Mesenchymal stem cell (in vitro differentiated cells and primary cell): Measurements from ENCODE around the gene ENTHD1.

Source experiments
- DNase-seq: peaks from one replicate; pipeline ENCODE4 v3.0.0-alpha.2; 2013
- H2AFZ ChIP-seq: one replicate; pipeline ENCODE4 v1.6.1; 2013; ENCODE audit warnings: low read depth, mild to moderate bottlenecking, control low read depth, inconsistent platforms, low read length, moderate library complexity
- H2AK5ac ChIP-seq: 2 replicates; pipeline ENCODE4 v1.6.1; 2013; ENCODE audit warnings: low read length, moderate library complexity, mild to moderate bottlenecking, inconsistent platforms; ENCODE audit not compliant: severe bottlenecking
- H2BK120ac ChIP-seq: one replicate; pipeline ENCODE4 v1.6.1; 2013; ENCODE audit warnings: low read depth, mild to moderate bottlenecking, inconsistent platforms, low read length, moderate library complexity
- H2BK12ac ChIP-seq, 2 experiments: one replicate each; pipeline ENCODE4 v1.6.1; 2013; ENCODE audit warnings: inconsistent platforms in 2 of 2, low read length in 2 of 2, mild to moderate bottlenecking in 2 of 2, moderate library complexity in 2 of 2, control low read depth in 1 of 2
- H2BK15ac ChIP-seq: one replicate; pipeline ENCODE4 v1.6.1; 2013; ENCODE audit warnings: mild to moderate bottlenecking, low read depth, inconsistent platforms; ENCODE audit not compliant: poor library complexity, severe bottlenecking
- H2BK5ac ChIP-seq: 2 replicates; pipeline ENCODE4 v1.6.1; 2013; ENCODE audit warnings: low read depth, mild to moderate bottlenecking, low read length, control low read depth, inconsistent platforms; ENCODE audit not compliant: poor library complexity, severe bottlenecking
- H3K14ac ChIP-seq, 2 experiments: one replicate each; pipeline ENCODE4 v1.6.1; 2013; ENCODE audit warnings: inconsistent platforms in 2 of 2, low read length in 2 of 2, control low read depth in 1 of 2, mild to moderate bottlenecking in 1 of 2, moderate library complexity in 1 of 2
- H3K18ac ChIP-seq, 2 experiments: one replicate each; pipeline ENCODE4 v1.6.1; 2013; ENCODE audit warnings: inconsistent platforms in 2 of 2, low read length in 2 of 2, control low read depth in 1 of 2, low read depth in 1 of 2, mild to moderate bottlenecking in 1 of 2
- H3K23ac ChIP-seq, 2 experiments: one replicate each; pipeline ENCODE4 v1.6.1; 2013; ENCODE audit warnings: inconsistent platforms in 2 of 2, low read length in 2 of 2, mild to moderate bottlenecking in 2 of 2, moderate library complexity in 2 of 2, control low read depth in 1 of 2
- H3K27ac ChIP-seq: 2 replicates; pipeline ENCODE4 v1.5.1; 2013; ENCODE audit warnings: mild to moderate bottlenecking, moderate library complexity, low read length, control low read depth, inconsistent platforms; ENCODE audit not compliant: poor library complexity, severe bottlenecking
- H3K27me3 ChIP-seq, 2 experiments: 2 replicates each; pipeline versions ENCODE4 v1.6.1 to v1.7.0; 2013; ENCODE audit warnings: low read length in 2 of 2, mild to moderate bottlenecking in 2 of 2, moderate library complexity in 2 of 2, control low read depth in 1 of 2, inconsistent platforms in 1 of 2; ENCODE audit not compliant: control insufficient read depth in 1 of 2, insufficient read depth in 1 of 2
- H3K36me3 ChIP-seq, 2 experiments: 2 replicates each; pipeline versions ENCODE4 v1.6.1 to v1.7.0; 2013; ENCODE audit warnings: low read length in 2 of 2, control low read depth in 1 of 2, inconsistent platforms in 1 of 2, low read depth in 1 of 2, mild to moderate bottlenecking in 1 of 2; ENCODE audit not compliant: insufficient read depth in 2 of 2, control insufficient read depth in 1 of 2
- H3K4ac ChIP-seq, 2 experiments: one replicate each; pipeline ENCODE4 v1.6.1; 2013; ENCODE audit warnings: inconsistent platforms in 2 of 2, low read length in 2 of 2, mild to moderate bottlenecking in 2 of 2, moderate library complexity in 2 of 2, control low read depth in 1 of 2, low read depth in 1 of 2
- H3K4me1 ChIP-seq: 2 replicates; pipeline ENCODE4 v1.6.1; 2013; ENCODE audit warnings: low read depth, low read length, control low read depth; ENCODE audit not compliant: control insufficient read depth, insufficient read depth
- H3K4me2 ChIP-seq: 2 replicates; pipeline ENCODE4 v1.6.1; 2013; ENCODE audit warnings: low read length, mild to moderate bottlenecking, inconsistent platforms; ENCODE audit not compliant: poor library complexity, severe bottlenecking
- H3K4me3 ChIP-seq, 2 experiments: 2 replicates each; pipeline versions ENCODE4 v1.5.1 to v1.7.0; 2013; ENCODE audit warnings: low read length in 2 of 2, mild to moderate bottlenecking in 2 of 2, control low read depth in 1 of 2, low read depth in 1 of 2; ENCODE audit not compliant: insufficient read depth in 1 of 2
- H3K79me1 ChIP-seq: replicated peaks from 2 replicates; pipeline ENCODE4 v1.6.1; 2013; ENCODE audit warnings: mild to moderate bottlenecking, control low read depth, low read length, inconsistent platforms; ENCODE audit not compliant: poor library complexity, severe bottlenecking
- H3K9ac ChIP-seq: 2 replicates; pipeline ENCODE4 v1.7.0; 2013; ENCODE audit warnings: mild to moderate bottlenecking, low read length, moderate library complexity
- H3K9me3 ChIP-seq: 2 replicates; pipeline ENCODE4 v1.7.0; 2013; ENCODE audit warnings: mild to moderate bottlenecking, low read length; ENCODE audit not compliant: control insufficient read depth
- H4K8ac ChIP-seq: one replicate; pipeline ENCODE4 v1.6.1; 2013; ENCODE audit warnings: inconsistent platforms, mild to moderate bottlenecking, low read length, moderate library complexity
- H4K91ac ChIP-seq: one replicate; pipeline ENCODE4 v1.6.1; 2013; ENCODE audit warnings: mild to moderate bottlenecking, low read length, inconsistent platforms
- WGBS: methylation state at CpG from one replicate; pipeline ENCODE4 v1.1.7; 2013; ENCODE audit warnings: mixed read lengths; 5-methylcytosine and 5-hydroxymethylcytosine counted together

The ENTHD1 gene

DNA sequence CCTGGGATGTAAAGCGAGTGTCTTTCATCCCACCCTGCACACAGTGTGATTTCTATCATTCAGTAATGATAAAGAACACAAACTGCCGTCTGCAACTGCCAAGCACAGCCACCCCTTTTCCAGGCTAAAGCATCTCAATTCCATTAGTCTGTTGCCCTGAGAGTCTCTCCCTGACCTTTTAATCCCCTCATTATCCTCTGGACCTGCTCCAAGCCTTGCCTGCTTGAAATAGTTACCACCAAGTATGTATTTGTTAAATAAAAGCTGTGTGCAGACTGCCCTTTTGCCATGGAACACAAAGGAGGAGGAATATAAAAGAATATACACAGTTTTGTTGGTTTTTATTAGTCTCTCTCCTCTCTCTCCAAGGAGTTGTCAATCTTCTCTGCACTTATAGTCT, 20.3 kb upstream of the ENTHD1 start:
- Histone ChIP-seq H2BK5ac (no peak overlapping the region), H3K4me1 (no peaks in the 10 kb centered on the region), H3K9ac (no peak overlapping the region), H2AK5ac (no peak overlapping the region), H2AFZ (no peak overlapping the region), H3K14ac (no peak overlapping the region), H3K4ac (no peak overlapping the region), H3K18ac (no peak overlapping the region), H3K27me3 (peaks cover 47 to 65% of the 10 kb centered on the region in 2 experiments), H3K27ac (no peak overlapping the region), H3K9me3 (no peaks in the 10 kb centered on the region), H3K23ac (no peak overlapping the region), H2BK15ac (no peak overlapping the region), H2BK120ac (no peak overlapping the region), H4K8ac (no peak overlapping the region), H3K4me2 (no peak overlapping the region), H2BK12ac (no peak overlapping the region), H3K36me3 (no peaks in the 10 kb centered on the region), H3K4me3 (no peak overlapping the region), H3K79me1 (no peaks in the 10 kb centered on the region), H4K91ac (no peak overlapping the region)
- peak; percentile 15 for DNase-seq
- WGBS, result 33% methylated on average over 2 of the region's 2 CpGs

DNA sequence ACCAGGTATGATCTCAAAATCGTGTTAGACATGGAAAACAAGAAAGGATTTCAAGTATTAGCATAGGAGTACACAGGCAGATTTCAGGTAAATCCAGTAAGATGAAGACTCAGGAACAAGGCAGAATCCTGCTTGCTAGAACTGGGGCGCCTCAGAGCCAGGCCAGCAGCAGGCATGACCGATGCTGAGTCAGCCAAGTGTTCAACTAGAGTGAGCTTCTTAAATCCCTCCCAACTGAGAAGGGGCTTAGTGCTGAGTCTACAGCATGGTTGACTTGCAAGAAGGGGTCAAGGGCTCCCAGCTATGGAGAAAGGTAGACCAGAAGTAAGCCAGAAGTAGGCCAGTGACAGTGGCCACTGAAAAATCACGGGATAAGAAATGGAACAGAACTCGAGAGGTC, 19.8 kb upstream of the ENTHD1 start:
- no peak overlapping the region for H2AFZ ChIP-seq
- H3K4me3 ChIP-seq, result no peak overlapping the region
- no peak overlapping the region for H4K8ac ChIP-seq
- H2BK5ac ChIP-seq, result no peak overlapping the region
- no peak overlapping the region for H3K4ac ChIP-seq
- no peak overlapping the region for H2BK15ac ChIP-seq
- no peak overlapping the region for H3K23ac ChIP-seq
- H3K18ac ChIP-seq, result no peak overlapping the region
- no peak overlapping the region for H3K9ac ChIP-seq
- H4K91ac ChIP-seq, result no peak overlapping the region
- H2AK5ac ChIP-seq, result no peak overlapping the region
- no peaks in the 10 kb centered on the region for H3K9me3 ChIP-seq
- no peak for DNase-seq
- WGBS, result 91% methylated on average over 5 of the region's 5 CpGs
- H2BK12ac ChIP-seq, result no peak overlapping the region
- no peaks in the 10 kb centered on the region for H3K36me3 ChIP-seq
- H3K27me3 ChIP-seq, result peaks cover 47 to 65% of the 10 kb centered on the region in 2 experiments
- no peak overlapping the region for H3K4me2 ChIP-seq
- no peaks in the 10 kb centered on the region for H3K4me1 ChIP-seq
- no peak overlapping the region for H3K14ac ChIP-seq
- no peak overlapping the region for H2BK120ac ChIP-seq
- H3K27ac ChIP-seq, result no peak overlapping the region
- no peaks in the 10 kb centered on the region for H3K79me1 ChIP-seq

DNA sequence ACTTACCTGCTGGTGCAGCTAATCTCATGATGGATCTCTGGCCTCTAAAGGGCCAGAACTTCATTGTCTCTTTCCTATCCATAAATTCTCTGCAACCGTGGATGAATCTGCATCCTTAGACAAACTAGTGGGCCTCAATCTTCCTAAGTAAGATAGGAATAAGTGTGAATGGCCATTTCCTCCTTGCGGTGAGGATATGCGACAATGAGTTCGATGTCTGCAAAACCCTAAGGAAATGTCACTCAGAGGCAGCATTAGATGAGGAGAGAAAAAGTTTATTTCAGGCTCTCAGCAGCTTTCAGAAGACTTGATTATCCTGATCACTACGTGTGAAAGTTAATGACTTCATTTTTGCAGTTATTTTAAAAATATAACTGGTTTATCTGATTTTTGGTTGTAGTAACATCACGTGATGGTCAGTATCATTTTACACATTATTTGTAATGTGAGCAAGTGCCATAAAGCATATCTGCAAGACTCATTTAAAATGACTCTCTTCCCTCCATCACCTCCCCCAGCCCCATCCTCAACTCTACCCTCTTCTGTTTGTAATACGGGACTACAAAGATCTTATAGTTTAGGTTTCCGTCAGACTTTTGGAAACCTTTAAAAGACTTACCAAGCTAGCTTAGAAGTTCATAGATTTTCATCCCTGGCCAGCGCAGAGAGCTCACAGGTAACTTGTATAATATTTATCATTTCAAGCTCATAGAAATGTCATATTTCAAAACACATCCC, 17.5 kb upstream of the ENTHD1 start:
- Histone ChIP-seq H3K9me3 (no peaks in the 10 kb centered on the region), H3K18ac (no peak overlapping the region), H2BK120ac (no peak overlapping the region), H3K4me1 (no peaks in the 10 kb centered on the region), H4K91ac (no peak overlapping the region), H3K9ac (no peak overlapping the region), H2BK5ac (no peak overlapping the region), H3K4me3 (no peak overlapping the region), H3K14ac (no peak overlapping the region), H3K79me1 (no peaks in the 10 kb centered on the region), H2BK12ac (no peak overlapping the region), H2AK5ac (no peak overlapping the region), H2BK15ac (no peak overlapping the region), H2AFZ (no peak overlapping the region), H3K4ac (no peak overlapping the region), H3K4me2 (no peak overlapping the region), H3K36me3 (no peaks in the 10 kb centered on the region), H4K8ac (no peak overlapping the region), H3K27me3 (peaks cover 42 to 52% of the 10 kb centered on the region in 2 experiments), H3K23ac (no peak overlapping the region), H3K27ac (no peak overlapping the region)
- DNase-seq, result no peak
- WGBS, result 89% methylated on average over 8 of the region's 9 CpGs

DNA sequence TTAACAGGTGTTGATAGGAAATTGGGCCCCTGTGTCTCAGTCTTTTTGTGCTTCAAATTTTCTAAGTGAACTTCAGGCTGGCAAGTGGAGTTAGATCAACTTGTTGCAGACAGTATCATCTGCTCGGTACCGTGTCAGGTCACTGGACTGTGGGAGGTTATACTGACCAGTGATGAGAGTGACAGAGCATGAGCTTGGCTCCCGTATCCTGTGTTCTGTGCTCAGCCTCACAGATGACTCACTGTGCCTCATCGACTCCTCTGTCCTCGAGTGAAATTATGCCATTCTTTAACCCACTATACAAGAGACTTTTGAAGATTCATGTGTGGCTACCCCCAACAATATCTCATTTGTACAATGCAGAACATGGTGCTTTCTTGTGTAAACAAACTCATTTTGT, 15.2 kb upstream of the ENTHD1 start:
- no peak overlapping the region for H4K91ac ChIP-seq
- H3K14ac ChIP-seq, result no peak overlapping the region
- H3K18ac ChIP-seq, result no peak overlapping the region
- peak; percentile 12 for DNase-seq
- H3K9me3 ChIP-seq, result no peaks in the 10 kb centered on the region
- no peak overlapping the region for H3K23ac ChIP-seq
- H3K9ac ChIP-seq, result no peak overlapping the region
- no peak overlapping the region for H2BK15ac ChIP-seq
- no peak overlapping the region for H3K27ac ChIP-seq
- H3K4me3 ChIP-seq, result no peak overlapping the region
- H3K4me2 ChIP-seq, result no peak overlapping the region
- 28% methylated on average over 5 of the region's 5 CpGs for WGBS
- H4K8ac ChIP-seq, result no peak overlapping the region
- H3K36me3 ChIP-seq, result no peaks in the 10 kb centered on the region
- H3K79me1 ChIP-seq, result no peaks in the 10 kb centered on the region
- no peak overlapping the region for H2BK120ac ChIP-seq
- no peak overlapping the region for H2AFZ ChIP-seq
- no peak overlapping the region for H3K4ac ChIP-seq
- H2AK5ac ChIP-seq, result no peak overlapping the region
- no peak overlapping the region for H2BK5ac ChIP-seq
- H3K27me3 ChIP-seq, result peaks cover 33 to 41% of the 10 kb centered on the region in 2 experiments
- H3K4me1 ChIP-seq, result no peaks in the 10 kb centered on the region
- H2BK12ac ChIP-seq, result no peak overlapping the region
